Transverse colon (tissue), 4 donors: ENCODE measurements around the gene CNDP1.

Source experiments
- CTCF ChIP-seq, 5 experiments: fragments of 200-600 bp in 3 of 5; fragments of 450-650 bp in 2 of 5; sonication (generic) in 3 of 5; IDR thresholded peaks; 1 replicate in 2 of 5; 2 replicates in 3 of 5; pipeline ENCODE4 v1.5.1; 2016 to 2017; ENCODE audit warnings: antibody characterized with exemption in 5 of 5, inconsistent platforms in 3 of 5, mild to moderate bottlenecking in 2 of 5, moderate library complexity in 1 of 5
- EP300 ChIP-seq: sonication (generic); formaldehyde crosslinking; IDR thresholded peaks from one replicate; pipeline ENCODE4 v1.6.1; 2017; ENCODE audit warnings: antibody characterized with exemption, low read depth
- POLR2A ChIP-seq: fragments of 450-650 bp; IDR thresholded peaks from one replicate; pipeline ENCODE4 v1.6.1; 2016; ENCODE audit warnings: antibody characterized with exemption, mild to moderate bottlenecking, moderate library complexity
- POLR2AphosphoS5 ChIP-seq, 3 donors: sonication (generic); formaldehyde crosslinking; IDR thresholded peaks; one replicate each; pipeline ENCODE4 v1.6.1; 2016; ENCODE audit warnings: antibody characterized with exemption in 3 of 3

DNA sequence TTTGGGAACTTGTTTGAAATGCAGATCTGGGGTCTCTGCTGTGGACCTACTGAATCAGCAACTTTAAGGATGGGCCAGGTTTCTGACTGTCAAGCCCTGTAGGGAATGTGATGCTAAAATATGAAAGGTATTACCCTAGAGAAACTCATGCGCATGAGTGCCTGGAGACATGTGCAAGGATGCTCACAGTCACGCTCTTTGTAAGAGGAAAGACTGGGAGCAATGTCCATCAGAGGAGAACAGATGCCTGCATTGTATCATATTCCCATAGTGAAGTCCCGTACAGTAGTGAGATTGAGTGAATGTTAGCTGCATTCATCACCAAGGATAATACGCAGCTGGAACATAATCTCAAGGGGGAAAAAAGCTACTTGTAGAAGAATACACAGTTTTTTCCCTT, 77.5 kb downstream of the CNDP1 start:
- TF ChIP-seq CTCF (IDR thresholded peaks at IDR 0.05) (no peak), EP300 (no peak), POLR2A (no peak), POLR2AphosphoS5 (IDR thresholded peaks at IDR 0.05) (no peak)
